Measurements from ENCODE around the gene BLM. TPM values are rescaled to one million over a fixed set of nuclear protein-coding genes. Genes with fewer than 3 reads are reported as not detected.
"Not testable (repeated sequence)": the region's sequence is repeated elsewhere in the genome, so short reads cannot be mapped to it uniquely, and the experiment has no call there.

BLM gene
- polyA plus RNA-seq, result 1 to 10 TPM; 2.3 to 3.6 TPM

DNA sequence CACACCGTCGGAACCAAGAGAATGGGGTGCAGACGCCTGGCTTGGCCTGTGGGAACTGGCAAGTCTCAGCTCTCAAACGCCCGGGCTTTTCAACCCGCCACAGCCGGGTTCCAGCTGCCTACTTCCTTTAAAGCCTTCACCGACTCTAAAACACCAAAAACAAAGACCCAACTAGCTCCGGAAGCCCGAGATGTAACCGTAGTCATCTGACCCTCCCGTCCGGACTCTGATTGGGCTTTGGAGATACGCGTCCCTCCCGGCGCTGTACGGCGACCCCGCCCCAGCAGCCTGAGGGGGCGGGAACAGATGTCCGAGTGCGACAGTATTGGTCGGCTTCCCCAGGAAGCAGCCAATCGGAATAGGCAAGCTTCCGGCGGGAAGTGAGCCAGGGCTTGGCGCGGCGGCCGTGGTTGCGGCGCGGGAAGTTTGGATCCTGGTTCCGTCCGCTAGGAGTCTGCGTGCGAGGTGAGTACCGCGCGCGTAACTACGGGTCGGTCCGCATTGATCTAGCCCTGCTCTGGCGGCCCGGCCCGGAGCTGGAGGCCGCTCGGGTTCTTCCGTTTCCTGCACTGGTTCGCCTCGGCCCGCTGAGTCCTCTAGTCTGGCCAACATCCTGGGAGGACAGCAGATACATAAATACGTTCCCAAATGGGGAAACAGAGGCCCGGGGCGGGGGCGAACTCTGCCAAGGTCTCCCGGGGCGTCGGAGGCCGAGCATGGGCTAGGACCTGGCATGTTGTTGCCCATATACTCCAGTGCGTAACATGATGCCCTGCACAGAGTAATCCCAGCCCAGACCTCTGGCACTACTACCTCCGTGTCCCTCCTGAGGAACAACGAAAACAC, at the start of gene BLM:
TSS of gene BLM (plus strand) at position 371 of the 846 bp plus-strand sequence. CDS start 30,047 bp downstream, outside the sequence.
- Histone ChIP-seq H3K27me3 (ENCODE audit: control insufficient read depth in 1 of 2, insufficient read depth in 2 of 2, low read length in 2 of 2) (no peaks in the 10 kb centered on the region), H3K4me1 (ENCODE audit: control insufficient read depth in 2 of 2, insufficient read depth in 2 of 2, low read length in 1 of 2) (no peaks in the 10 kb centered on the region), H3K4me3 (ENCODE audit: low read depth in 1 of 2, low read length in 2 of 2) (peak within 1 kb of the TSS; percentile 63 to 67), H3K9me3 (ENCODE audit: control insufficient read depth in 2 of 2, insufficient read depth in 1 of 2, low read depth in 1 of 2, low read length in 1 of 2) (no peaks in the 10 kb centered on the region), H3K36me3 (ENCODE audit: control insufficient read depth in 2 of 2, insufficient read depth in 2 of 2, low read length in 1 of 2) (no peaks in the 10 kb centered on the region), H3K27ac (ENCODE audit: low read depth in 2 of 2, low read length in 1 of 2) (peak within 1 kb of the TSS; percentile 86 to 90)
- WGBS, 2 donors, result 0 to 1% methylated on average over 65 of the region's 65 CpGs

DNA sequence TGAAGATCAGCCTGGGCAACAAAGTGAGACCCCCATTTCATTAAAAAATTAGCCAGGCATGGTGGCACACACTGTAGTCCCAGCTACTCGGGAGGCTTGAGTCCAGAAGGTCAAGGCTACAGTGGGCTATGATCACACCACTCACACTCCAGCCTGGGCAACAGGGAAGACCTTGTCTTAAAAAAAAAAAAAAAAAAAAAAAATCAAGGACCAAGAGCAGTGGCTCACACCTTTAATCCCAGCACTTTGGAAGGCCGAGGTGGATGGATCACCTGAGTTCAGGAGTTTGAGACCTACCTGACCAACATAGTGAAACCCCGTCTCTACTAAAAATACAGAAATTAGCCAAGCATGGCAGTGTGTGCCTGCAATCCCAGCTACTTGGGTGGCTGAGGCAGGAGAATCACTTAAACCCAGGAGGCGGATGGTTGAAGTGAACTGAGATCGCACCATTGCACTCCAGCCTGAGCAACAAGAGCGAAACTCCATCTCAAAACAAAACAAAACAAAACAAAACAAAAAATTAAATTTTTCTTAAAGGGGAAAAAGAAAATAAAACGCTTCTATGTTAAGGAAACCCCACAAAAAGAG, 49.3 kb upstream of the BLM start:
- not testable (repeated sequence) for H3K27ac ChIP-seq (ENCODE audit: low read depth in 2 of 2, low read length in 1 of 2); H3K9me3 ChIP-seq (ENCODE audit: control insufficient read depth in 2 of 2, insufficient read depth in 1 of 2, low read depth in 1 of 2, low read length in 1 of 2); H3K4me1 ChIP-seq (ENCODE audit: control insufficient read depth in 2 of 2, insufficient read depth in 2 of 2, low read length in 1 of 2); H3K36me3 ChIP-seq (ENCODE audit: control insufficient read depth in 2 of 2, insufficient read depth in 2 of 2, low read length in 1 of 2); H3K27me3 ChIP-seq (ENCODE audit: control insufficient read depth in 1 of 2, insufficient read depth in 2 of 2, low read length in 2 of 2); H3K4me3 ChIP-seq (ENCODE audit: low read depth in 1 of 2, low read length in 2 of 2)
- WGBS, 2 donors, result 88 to 91% methylated on average over 7 of the region's 7 CpGs

DNA sequence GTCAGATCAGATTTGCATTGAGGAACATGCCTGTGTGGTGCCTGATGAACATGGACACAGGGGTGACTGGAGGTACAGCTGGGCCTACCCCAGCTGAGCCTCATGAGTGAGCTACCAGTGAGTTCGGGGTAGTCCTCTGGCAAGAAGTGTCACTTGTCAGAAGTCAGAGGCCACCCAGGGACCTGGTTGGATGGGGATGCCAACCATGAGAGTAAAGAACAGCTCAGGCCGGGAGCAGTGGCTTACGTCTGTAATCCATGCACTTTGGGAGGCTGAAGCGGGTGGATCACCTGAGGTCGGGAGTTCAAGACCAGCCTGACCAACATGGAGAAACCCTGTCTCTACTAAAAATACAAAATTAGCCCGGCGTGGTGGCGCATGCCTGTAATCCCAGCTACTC, 46.5 kb upstream of the BLM start:
- H3K4me1 ChIP-seq (ENCODE audit: control insufficient read depth in 2 of 2, insufficient read depth in 2 of 2, low read length in 1 of 2); H3K27me3 ChIP-seq (ENCODE audit: control insufficient read depth in 1 of 2, insufficient read depth in 2 of 2, low read length in 2 of 2); H3K9me3 ChIP-seq (ENCODE audit: control insufficient read depth in 2 of 2, insufficient read depth in 1 of 2, low read depth in 1 of 2, low read length in 1 of 2); H3K36me3 ChIP-seq (ENCODE audit: control insufficient read depth in 2 of 2, insufficient read depth in 2 of 2, low read length in 1 of 2); H3K27ac ChIP-seq (ENCODE audit: low read depth in 2 of 2, low read length in 1 of 2); H3K4me3 ChIP-seq (ENCODE audit: low read depth in 1 of 2, low read length in 2 of 2): not testable (repeated sequence)
- 95 to 96% methylated on average over 8 of the region's 8 CpGs for WGBS, 2 donors

DNA sequence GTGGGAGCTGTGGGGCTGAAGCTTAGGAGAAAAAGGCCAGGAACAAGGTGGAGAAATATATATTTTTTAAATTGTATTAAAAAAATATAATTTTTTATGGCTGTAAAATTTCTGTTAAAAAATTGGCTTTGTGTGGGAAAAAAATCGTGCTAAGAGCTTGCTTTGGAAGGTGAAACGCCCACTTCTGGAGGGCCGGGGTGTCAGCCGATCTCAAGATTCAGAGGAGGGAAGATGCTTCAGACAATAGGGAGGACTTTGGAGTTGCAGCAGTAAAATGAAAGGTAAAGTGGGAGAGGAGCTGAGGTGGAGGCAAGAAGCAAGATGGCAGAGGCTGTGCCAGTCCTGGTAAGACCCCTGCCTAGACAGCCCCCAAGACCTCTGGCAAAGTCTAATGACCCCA, 45.9 kb upstream of the BLM start:
- Histone ChIP-seq H3K4me1 (ENCODE audit: control insufficient read depth in 2 of 2, insufficient read depth in 2 of 2, low read length in 1 of 2) (no peaks in the 10 kb centered on the region), H3K9me3 (ENCODE audit: control insufficient read depth in 2 of 2, insufficient read depth in 1 of 2, low read depth in 1 of 2, low read length in 1 of 2) (peaks cover 0 to 2% of the 10 kb centered on the region in 2 donors), H3K27me3 (ENCODE audit: control insufficient read depth in 1 of 2, insufficient read depth in 2 of 2, low read length in 2 of 2) (no peaks in the 10 kb centered on the region), H3K27ac (ENCODE audit: low read depth in 2 of 2, low read length in 1 of 2) (no peak overlapping the region), H3K36me3 (ENCODE audit: control insufficient read depth in 2 of 2, insufficient read depth in 2 of 2, low read length in 1 of 2) (no peaks in the 10 kb centered on the region), H3K4me3 (ENCODE audit: low read depth in 1 of 2, low read length in 2 of 2) (no peak overlapping the region)
- WGBS, 2 donors, result 90 to 94% methylated on average over 4 of the region's 4 CpGs

DNA sequence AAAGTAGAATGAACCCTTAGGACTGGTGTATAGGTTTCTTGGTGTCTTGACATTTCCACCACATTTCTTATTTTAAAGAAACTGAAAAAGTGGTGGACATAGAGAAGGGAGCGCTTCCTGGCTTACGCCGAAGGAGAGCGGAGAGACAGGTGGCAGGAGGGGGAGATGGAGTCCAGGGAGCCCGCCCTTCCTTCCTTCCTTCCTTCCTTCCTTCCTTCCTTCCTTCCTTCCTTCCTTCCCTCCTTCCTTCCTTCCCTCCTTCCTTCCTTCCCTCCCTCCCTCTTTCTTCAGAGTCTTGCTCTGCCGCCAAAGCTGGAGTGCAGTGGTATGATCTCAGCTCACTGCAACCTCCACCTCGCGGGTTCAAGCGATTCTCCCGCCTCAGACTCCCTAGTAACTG, 43.8 kb upstream of the BLM start:
- H3K27me3 ChIP-seq (ENCODE audit: control insufficient read depth in 1 of 2, insufficient read depth in 2 of 2, low read length in 2 of 2); H3K4me1 ChIP-seq (ENCODE audit: control insufficient read depth in 2 of 2, insufficient read depth in 2 of 2, low read length in 1 of 2); H3K4me3 ChIP-seq (ENCODE audit: low read depth in 1 of 2, low read length in 2 of 2); H3K9me3 ChIP-seq (ENCODE audit: control insufficient read depth in 2 of 2, insufficient read depth in 1 of 2, low read depth in 1 of 2, low read length in 1 of 2); H3K27ac ChIP-seq (ENCODE audit: low read depth in 2 of 2, low read length in 1 of 2); H3K36me3 ChIP-seq (ENCODE audit: control insufficient read depth in 2 of 2, insufficient read depth in 2 of 2, low read length in 1 of 2): not testable (repeated sequence)
- 94 to 97% methylated on average over 10 of the region's 10 CpGs for WGBS, 2 donors

DNA sequence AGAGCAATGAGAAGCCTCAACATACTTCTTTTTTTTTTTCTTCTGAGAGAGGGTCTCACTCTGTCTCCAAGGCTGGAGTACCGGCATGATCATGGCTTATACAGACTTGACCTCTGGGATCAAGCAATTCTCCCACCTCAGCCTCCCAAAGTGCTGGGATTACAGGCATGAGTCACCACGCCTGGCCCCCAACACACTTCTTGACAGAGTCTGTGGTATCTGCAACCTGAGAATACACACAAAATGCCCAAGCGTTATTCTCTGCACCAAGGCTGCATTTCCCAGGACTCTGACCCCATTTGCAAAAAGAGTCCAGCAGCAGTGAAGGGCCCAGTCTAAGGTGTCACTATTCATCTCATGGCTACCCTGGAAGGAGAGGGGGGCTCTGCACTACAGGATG, 42.7 kb upstream of the BLM start:
- no peak overlapping the region for H3K4me3 ChIP-seq (ENCODE audit: low read depth in 1 of 2, low read length in 2 of 2)
- no peak overlapping the region for H3K27ac ChIP-seq (ENCODE audit: low read depth in 2 of 2, low read length in 1 of 2)
- no peaks in the 10 kb centered on the region for H3K4me1 ChIP-seq (ENCODE audit: control insufficient read depth in 2 of 2, insufficient read depth in 2 of 2, low read length in 1 of 2)
- no peaks in the 10 kb centered on the region for H3K36me3 ChIP-seq (ENCODE audit: control insufficient read depth in 2 of 2, insufficient read depth in 2 of 2, low read length in 1 of 2)
- 77 to 87% methylated on average over 3 of the region's 3 CpGs for WGBS, 2 donors
- peaks cover 0 to 2% of the 10 kb centered on the region in 2 donors for H3K9me3 ChIP-seq (ENCODE audit: control insufficient read depth in 2 of 2, insufficient read depth in 1 of 2, low read depth in 1 of 2, low read length in 1 of 2)
- no peaks in the 10 kb centered on the region for H3K27me3 ChIP-seq (ENCODE audit: control insufficient read depth in 1 of 2, insufficient read depth in 2 of 2, low read length in 2 of 2)

DNA sequence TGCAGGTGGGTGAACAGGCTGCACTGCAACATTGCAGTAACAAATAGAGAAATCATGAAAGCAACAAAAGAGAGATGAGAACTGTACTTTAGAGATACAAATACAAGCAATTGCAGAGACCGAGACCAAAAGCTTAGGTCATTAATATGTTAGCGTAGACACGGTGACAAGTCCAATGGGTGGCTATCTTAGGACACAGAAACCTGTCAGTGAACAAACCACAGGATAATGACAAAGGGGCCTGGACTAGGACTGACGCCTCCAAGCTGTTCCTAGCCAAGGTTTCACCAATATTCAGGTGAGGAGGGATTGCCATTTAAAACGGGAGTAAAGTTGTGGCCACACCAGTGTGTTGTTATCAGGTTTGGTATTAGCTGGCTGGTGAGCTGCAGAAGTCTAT, 41.7 kb upstream of the BLM start:
- peaks cover 0 to 2% of the 10 kb centered on the region in 2 donors for H3K9me3 ChIP-seq (ENCODE audit: control insufficient read depth in 2 of 2, insufficient read depth in 1 of 2, low read depth in 1 of 2, low read length in 1 of 2)
- H3K36me3 ChIP-seq (ENCODE audit: control insufficient read depth in 2 of 2, insufficient read depth in 2 of 2, low read length in 1 of 2), result no peaks in the 10 kb centered on the region
- H3K27ac ChIP-seq (ENCODE audit: low read depth in 2 of 2, low read length in 1 of 2), result no peak overlapping the region
- H3K27me3 ChIP-seq (ENCODE audit: control insufficient read depth in 1 of 2, insufficient read depth in 2 of 2, low read length in 2 of 2), result no peaks in the 10 kb centered on the region
- 87 to 89% methylated on average over 5 of the region's 5 CpGs for WGBS, 2 donors
- no peaks in the 10 kb centered on the region for H3K4me1 ChIP-seq (ENCODE audit: control insufficient read depth in 2 of 2, insufficient read depth in 2 of 2, low read length in 1 of 2)
- no peak overlapping the region for H3K4me3 ChIP-seq (ENCODE audit: low read depth in 1 of 2, low read length in 2 of 2)

DNA sequence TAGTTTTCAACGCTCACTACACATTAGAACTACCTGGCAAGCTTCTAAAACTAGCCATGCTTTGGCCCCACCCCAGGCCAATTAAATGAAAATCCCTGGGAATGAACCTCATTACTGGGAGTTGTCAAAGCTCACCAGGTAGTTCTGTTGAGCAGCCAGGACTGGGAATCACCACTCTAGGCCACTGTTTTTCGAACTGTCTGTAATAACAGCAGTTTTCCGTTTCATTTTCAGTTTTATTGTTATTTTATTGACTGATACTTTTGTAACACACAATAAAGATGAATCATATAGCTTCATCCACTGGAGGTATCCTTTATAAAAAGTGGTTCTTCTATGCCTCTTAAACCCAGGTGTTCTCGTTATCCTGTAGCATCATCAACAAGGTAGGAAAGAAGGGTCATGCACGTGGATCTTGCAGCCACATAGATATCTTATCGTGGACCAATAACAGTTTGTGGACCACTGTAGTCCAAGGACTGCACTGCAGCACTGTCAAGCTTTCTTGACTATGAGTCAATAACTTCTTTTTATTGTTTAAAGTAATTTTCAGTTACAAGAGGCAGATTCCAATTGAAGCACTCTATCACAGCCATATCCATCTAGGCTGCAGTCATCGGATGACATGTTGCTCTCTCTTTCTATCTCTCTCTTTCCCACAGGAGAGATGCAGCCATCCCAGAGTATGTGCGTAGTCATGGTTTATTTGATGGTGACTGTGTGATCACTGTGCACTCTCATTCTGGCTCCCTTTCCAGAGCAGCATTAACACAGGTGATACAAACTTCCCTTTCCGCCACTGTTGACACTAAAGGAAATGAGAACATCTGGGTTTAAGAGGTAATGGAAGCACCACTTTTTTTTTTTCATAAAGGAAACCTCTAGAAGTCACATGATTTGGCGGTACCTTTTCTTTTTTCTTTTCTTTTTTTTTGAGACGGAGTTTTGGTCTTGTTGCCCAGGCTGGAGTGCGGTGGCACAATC, 39.0 kb upstream of the BLM start:
- Histone ChIP-seq H3K4me1 (ENCODE audit: control insufficient read depth in 2 of 2, insufficient read depth in 2 of 2, low read length in 1 of 2) (peaks cover 0 to 3% of the 10 kb centered on the region in 2 donors), H3K27me3 (ENCODE audit: control insufficient read depth in 1 of 2, insufficient read depth in 2 of 2, low read length in 2 of 2) (no peaks in the 10 kb centered on the region), H3K9me3 (ENCODE audit: control insufficient read depth in 2 of 2, insufficient read depth in 1 of 2, low read depth in 1 of 2, low read length in 1 of 2) (no peaks in the 10 kb centered on the region), H3K36me3 (ENCODE audit: control insufficient read depth in 2 of 2, insufficient read depth in 2 of 2, low read length in 1 of 2) (no peaks in the 10 kb centered on the region), H3K27ac (ENCODE audit: low read depth in 2 of 2, low read length in 1 of 2) (no peak overlapping the region), H3K4me3 (ENCODE audit: low read depth in 1 of 2, low read length in 2 of 2) (no peak overlapping the region)
- WGBS, 2 donors, result 78 to 79% methylated on average over 12 of the region's 12 CpGs

DNA sequence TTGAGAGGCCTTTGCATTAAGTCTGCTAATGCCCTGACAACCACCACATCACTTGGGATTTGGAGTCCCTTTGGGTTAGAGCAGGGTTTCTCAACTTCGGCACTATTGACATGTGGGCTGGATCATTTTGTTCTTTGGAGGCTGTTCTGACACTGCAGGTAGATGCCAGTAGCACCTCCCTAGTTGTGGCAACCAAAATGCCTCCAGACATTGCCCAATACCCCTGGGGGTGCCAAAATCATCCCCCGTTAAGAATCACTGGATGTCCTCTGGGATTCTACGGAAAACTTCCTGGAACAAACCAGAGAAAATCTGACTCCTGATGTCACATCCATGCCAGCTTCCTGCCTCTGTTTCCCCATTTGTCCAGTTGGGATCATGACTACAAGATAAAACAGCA, 37.2 kb upstream of the BLM start:
- no peaks in the 10 kb centered on the region for H3K9me3 ChIP-seq (ENCODE audit: control insufficient read depth in 2 of 2, insufficient read depth in 1 of 2, low read depth in 1 of 2, low read length in 1 of 2)
- 74 to 87% methylated on average over 3 of the region's 3 CpGs for WGBS, 2 donors
- H3K4me3 ChIP-seq (ENCODE audit: low read depth in 1 of 2, low read length in 2 of 2), result no peak overlapping the region
- no peaks in the 10 kb centered on the region for H3K27me3 ChIP-seq (ENCODE audit: control insufficient read depth in 1 of 2, insufficient read depth in 2 of 2, low read length in 2 of 2)
- peaks cover 0 to 3% of the 10 kb centered on the region in 2 donors for H3K4me1 ChIP-seq (ENCODE audit: control insufficient read depth in 2 of 2, insufficient read depth in 2 of 2, low read length in 1 of 2)
- no peaks in the 10 kb centered on the region for H3K36me3 ChIP-seq (ENCODE audit: control insufficient read depth in 2 of 2, insufficient read depth in 2 of 2, low read length in 1 of 2)
- H3K27ac ChIP-seq (ENCODE audit: low read depth in 2 of 2, low read length in 1 of 2), result peak overlapping the region; percentile 17 to 53

All from esophagus (tissue), 2 donors.